Gastrocnemius medialis (tissue), 4 donors: ENCODE data around the gene PSD4.

Source experiments
- CTCF ChIP-seq, 5 experiments: fragments of 450-650 bp in 3 of 5; fragments of 200-600 bp in 2 of 5; sonication (generic) in 2 of 5; IDR thresholded peaks in 4 of 5; conservative IDR thresholded peaks in 1 of 5; 1 replicate in 4 of 5; 2 replicates in 1 of 5; pipeline ENCODE4 v1.5.1; 2016 to 2019; ENCODE audit warnings: antibody characterized with exemption in 5 of 5, mild to moderate bottlenecking in 3 of 5, moderate library complexity in 3 of 5
- POLR2A ChIP-seq, 2 donors: fragments of 450-650 bp; IDR thresholded peaks; one replicate each; pipeline ENCODE4 v1.6.1; 2017; ENCODE audit warnings: antibody characterized with exemption in 2 of 2, mild to moderate bottlenecking in 2 of 2, moderate library complexity in 2 of 2

- TF ChIP-seq CTCF (IDR thresholded peaks at IDR 0.05 in 4 of 5, conservative IDR thresholded peaks at IDR 0.05 in 1 of 5) (no peak), POLR2A (IDR thresholded peaks at IDR 0.05) (no peak)
These were observed 63.9 kb downstream of the PSD4 start for GRCh38 chr2:113237604-113238160.
